ENCODE results near the gene L2HGDH. TPM values are rescaled to one million over a fixed set of nuclear protein-coding genes. Genes with fewer than 3 reads are reported as not detected.
A peak's percentile ranks its signal among the peaks of the same experiment; 100 is the strongest.

L2HGDH gene
- total RNA-seq, 1 experiment from 2014 or later, result 24.0 TPM

- Mint-ChIP-seq H3K4me1 (no peaks in the 10 kb centered on the region), H3K27me3 (ENCODE audit: low read depth) (no peaks in the 10 kb centered on the region), H3K36me3 (peaks cover 28% of the 10 kb centered on the region), H3K27ac (no peak overlapping the region), H3K4me3 (no peak overlapping the region), H3K9me3 (peaks cover 12% of the 10 kb centered on the region)
- ATAC-seq (no peak), DNase-seq (ENCODE audit: low spot score) (no peak)
- TF ChIP-seq NR3C1 (CRISPR knock-in tag; conservative IDR thresholded peaks at IDR 0.05; ENCODE audit: low read depth) (no peak), OVOL2 (CRISPR knock-in tag; IDR thresholded peaks at IDR 0.05; ENCODE audit: borderline replicate concordance) (no peak), HMGXB4 (CRISPR knock-in tag; IDR thresholded peaks at IDR 0.05) (no peak), IRF1 (CRISPR knock-in tag; IDR thresholded peaks at IDR 0.05) (no peak), CTCF (IDR thresholded peaks at IDR 0.05) (no peak)
- TF ChIP-seq, protein P1, sequence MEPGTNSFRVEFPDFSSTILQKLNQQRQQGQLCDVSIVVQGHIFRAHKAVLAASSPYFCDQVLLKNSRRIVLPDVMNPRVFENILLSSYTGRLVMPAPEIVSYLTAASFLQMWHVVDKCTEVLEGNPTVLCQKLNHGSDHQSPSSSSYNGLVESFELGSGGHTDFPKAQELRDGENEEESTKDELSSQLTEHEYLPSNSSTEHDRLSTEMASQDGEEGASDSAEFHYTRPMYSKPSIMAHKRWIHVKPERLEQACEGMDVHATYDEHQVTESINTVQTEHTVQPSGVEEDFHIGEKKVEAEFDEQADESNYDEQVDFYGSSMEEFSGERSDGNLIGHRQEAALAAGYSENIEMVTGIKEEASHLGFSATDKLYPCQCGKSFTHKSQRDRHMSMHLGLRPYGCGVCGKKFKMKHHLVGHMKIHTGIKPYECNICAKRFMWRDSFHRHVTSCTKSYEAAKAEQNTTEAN (CRISPR knock-in tag; IDR thresholded peaks at IDR 0.05), result no peak
- ChIA-PET CTCF (no interaction called here), POLR2A (no interaction called here)
Measured at GRCh38 chr14:50254248-50254647, 57.8 kb downstream of the L2HGDH start.

GRCh38 chr14:50249136-50249775 is 62.8 kb downstream of the L2HGDH start:
- Mint-ChIP-seq H3K36me3 (peaks cover 36% of the 10 kb centered on the region), H3K4me3 (no peak overlapping the region), H3K4me1 (no peaks in the 10 kb centered on the region), H3K27ac (no peak overlapping the region), H3K27me3 (ENCODE audit: low read depth) (no peaks in the 10 kb centered on the region), H3K9me3 (peaks cover 12% of the 10 kb centered on the region)
- TF ChIP-seq NR2C2 (CRISPR knock-in tag; IDR thresholded peaks at IDR 0.05) (0 out of 2 replicates have a peak, but pooled peaks have one; percentile 6), JUN (CRISPR knock-in tag; IDR thresholded peaks at IDR 0.05) (no peak)
- TF ChIP-seq, protein P2, sequence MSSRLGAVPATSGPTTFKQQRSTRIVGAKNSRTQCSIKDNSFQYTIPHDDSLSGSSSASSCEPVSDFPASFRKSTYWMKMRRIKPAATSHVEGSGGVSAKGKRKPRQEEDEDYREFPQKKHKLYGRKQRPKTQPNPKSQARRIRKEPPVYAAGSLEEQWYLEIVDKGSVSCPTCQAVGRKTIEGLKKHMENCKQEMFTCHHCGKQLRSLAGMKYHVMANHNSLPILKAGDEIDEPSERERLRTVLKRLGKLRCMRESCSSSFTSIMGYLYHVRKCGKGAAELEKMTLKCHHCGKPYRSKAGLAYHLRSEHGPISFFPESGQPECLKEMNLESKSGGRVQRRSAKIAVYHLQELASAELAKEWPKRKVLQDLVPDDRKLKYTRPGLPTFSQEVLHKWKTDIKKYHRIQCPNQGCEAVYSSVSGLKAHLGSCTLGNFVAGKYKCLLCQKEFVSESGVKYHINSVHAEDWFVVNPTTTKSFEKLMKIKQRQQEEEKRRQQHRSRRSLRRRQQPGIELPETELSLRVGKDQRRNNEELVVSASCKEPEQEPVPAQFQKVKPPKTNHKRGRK (CRISPR knock-in tag; IDR thresholded peaks at IDR 0.05; ENCODE audit: borderline replicate concordance), result no peak
- TF ChIP-seq, protein P3, sequence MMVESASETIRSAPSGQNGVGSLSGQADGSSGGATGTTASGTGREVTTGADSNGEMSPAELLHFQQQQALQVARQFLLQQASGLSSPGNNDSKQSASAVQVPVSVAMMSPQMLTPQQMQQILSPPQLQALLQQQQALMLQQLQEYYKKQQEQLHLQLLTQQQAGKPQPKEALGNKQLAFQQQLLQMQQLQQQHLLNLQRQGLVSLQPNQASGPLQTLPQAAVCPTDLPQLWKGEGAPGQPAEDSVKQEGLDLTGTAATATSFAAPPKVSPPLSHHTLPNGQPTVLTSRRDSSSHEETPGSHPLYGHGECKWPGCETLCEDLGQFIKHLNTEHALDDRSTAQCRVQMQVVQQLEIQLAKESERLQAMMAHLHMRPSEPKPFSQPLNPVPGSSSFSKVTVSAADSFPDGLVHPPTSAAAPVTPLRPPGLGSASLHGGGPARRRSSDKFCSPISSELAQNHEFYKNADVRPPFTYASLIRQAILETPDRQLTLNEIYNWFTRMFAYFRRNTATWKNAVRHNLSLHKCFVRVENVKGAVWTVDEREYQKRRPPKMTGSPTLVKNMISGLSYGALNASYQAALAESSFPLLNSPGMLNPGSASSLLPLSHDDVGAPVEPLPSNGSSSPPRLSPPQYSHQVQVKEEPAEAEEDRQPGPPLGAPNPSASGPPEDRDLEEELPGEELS (CRISPR knock-in tag; IDR thresholded peaks at IDR 0.05), result no peak
- DNase-seq (ENCODE audit: low spot score) (no peak), ATAC-seq (no peak)
- CTCF ChIA-PET, result interaction anchor here (1.4 kb wide), 1 partner anchor 12 kb away, joined by 3 read pairs; no protein-coding TSS in a partner anchor
- POLR2A ChIA-PET, result no interaction called here

DNA sequence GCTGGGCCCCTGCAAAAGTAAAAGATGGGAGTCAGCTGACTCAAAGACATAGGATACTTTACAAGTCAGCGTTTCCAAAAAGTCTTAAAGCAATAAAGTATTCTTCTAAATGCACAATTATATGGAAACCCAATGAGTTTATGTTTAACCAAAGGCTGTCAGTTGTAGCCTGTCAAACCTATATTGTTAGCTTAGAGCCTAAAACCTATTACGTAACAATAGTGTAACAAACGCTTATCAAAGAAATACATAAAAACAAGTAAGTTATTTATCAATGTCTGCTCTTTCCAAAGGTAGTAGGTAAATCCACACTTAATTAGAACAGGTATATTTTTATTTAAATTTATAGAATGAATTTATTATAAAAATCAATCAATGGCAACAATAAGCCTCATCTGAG is 64.8 kb downstream of the L2HGDH start:
- POLR2A ChIA-PET, result no interaction called here
- peaks cover 22% of the 10 kb centered on the region for H3K36me3 Mint-ChIP-seq
- ATAC-seq (no peak), DNase-seq (ENCODE audit: low spot score) (no peak)
- no peak overlapping the region for H3K4me3 Mint-ChIP-seq
- CTCF ChIA-PET, result no interaction called here
- no peaks in the 10 kb centered on the region for H3K4me1 Mint-ChIP-seq
- no peak overlapping the region for H3K27ac Mint-ChIP-seq
- no peaks in the 10 kb centered on the region for H3K27me3 Mint-ChIP-seq (ENCODE audit: low read depth)
- H3K9me3 Mint-ChIP-seq, result peaks cover under 1% of the 10 kb centered on the region; the same call in 1 of the 2 replicates
- TF ChIP-seq, protein P4, sequence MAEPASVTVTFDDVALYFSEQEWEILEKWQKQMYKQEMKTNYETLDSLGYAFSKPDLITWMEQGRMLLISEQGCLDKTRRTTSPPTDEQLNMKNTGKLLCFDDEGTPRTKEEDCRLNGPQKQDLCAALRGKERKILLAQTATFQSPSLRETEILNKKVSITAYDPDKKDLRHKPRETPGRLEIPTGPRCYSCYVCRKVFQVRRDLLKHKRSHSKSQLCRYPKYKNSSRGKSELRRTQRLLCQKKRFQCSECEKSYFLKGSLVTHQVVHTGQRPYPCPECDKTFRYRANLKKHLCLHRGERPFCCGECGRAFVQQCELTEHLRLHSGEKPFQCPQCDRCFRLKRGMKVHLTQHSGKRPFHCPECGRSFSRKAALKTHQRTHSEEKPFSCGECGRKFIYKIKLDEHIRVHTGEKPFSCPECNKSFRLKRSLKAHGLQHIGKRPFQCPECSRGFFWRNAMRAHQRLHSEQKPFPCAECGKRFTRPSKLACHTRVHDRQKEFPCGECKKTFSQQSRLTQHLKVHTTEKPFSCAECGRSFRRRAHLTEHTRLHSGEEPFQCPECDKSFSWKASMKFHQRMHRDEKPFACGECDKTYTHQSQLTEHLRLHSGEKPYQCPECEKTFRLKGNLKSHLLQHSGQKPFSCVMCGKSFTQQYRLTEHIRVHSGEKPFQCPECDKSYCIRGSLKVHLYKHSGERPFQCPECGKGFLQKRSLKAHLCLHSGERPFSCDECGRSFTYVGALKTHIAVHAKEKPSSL (CRISPR knock-in tag; conservative IDR thresholded peaks at IDR 0.05), result no peak
- no peak for TF ChIP-seq ATF3 (CRISPR knock-in tag; conservative IDR thresholded peaks at IDR 0.05)
- TF ChIP-seq ZNF138 (CRISPR knock-in tag; conservative IDR thresholded peaks at IDR 0.05), result no peak
- TF ChIP-seq MXD4 (CRISPR knock-in tag; IDR thresholded peaks at IDR 0.05; ENCODE audit: borderline replicate concordance), result no peak
- TF ChIP-seq JUN (CRISPR knock-in tag; IDR thresholded peaks at IDR 0.05), result no peak
- TF ChIP-seq TEAD1 (CRISPR knock-in tag; IDR thresholded peaks at IDR 0.05), result no peak
- TF ChIP-seq RELA (CRISPR knock-in tag; IDR thresholded peaks at IDR 0.05; ENCODE audit: borderline replicate concordance), result no peak

Measured in WTC11 (cell line).